Stomach (tissue), 9 donors: ENCODE measurements around the gene FGD6. TPM values are rescaled to one million over a fixed set of nuclear protein-coding genes. Genes with fewer than 3 reads are reported as not detected.
"Not testable (repeated sequence)": the region's sequence is repeated elsewhere in the genome, so short reads cannot be mapped to it uniquely, and the experiment has no call there.

Source experiments
- DNase-seq, 2 donors: peaks; one replicate each; pipeline versions ENCODE4 v3.0.0 to v3.0.0-alpha.2; 2013 to 2019
- H3K27ac ChIP-seq, 5 donors: fragments of 200-600 bp in 4 of 5; sonication (generic) in 4 of 5; one replicate each; pipeline ENCODE4 v1.5.1; 2013 to 2019; ENCODE audit warnings: mild to moderate bottlenecking in 1 of 5, moderate library complexity in 1 of 5
- H3K27me3 ChIP-seq, 3 donors: fragments of 200-600 bp; sonication (generic); one replicate each; pipeline ENCODE4 v1.5.1; 2017 to 2019; ENCODE audit warnings: mixed run types in 1 of 3
- H3K36me3 ChIP-seq, 4 donors: fragments of 200-600 bp; sonication (generic); 1 replicate in 3 of 4; 2 replicates in 1 of 4; pipeline ENCODE4 v1.5.1; 2016 to 2019
- H3K4me1 ChIP-seq, 4 donors: fragments of 200-600 bp; sonication (generic); one replicate each; pipeline ENCODE4 v1.5.1; 2016 to 2019
- H3K4me3 ChIP-seq, 4 donors: fragments of 200-600 bp; sonication (generic) in 3 of 4; one replicate each; pipeline ENCODE4 v1.5.1; 2016 to 2019; ENCODE audit warnings: mild to moderate bottlenecking in 1 of 4
- H3K9me3 ChIP-seq, 4 donors: fragments of 200-600 bp; sonication (generic); one replicate each; pipeline ENCODE4 v1.5.1; 2016 to 2019
- EP300 ChIP-seq: sonication (generic); formaldehyde crosslinking; IDR thresholded peaks from one replicate; pipeline ENCODE4 v1.6.1; 2017; ENCODE audit warnings: antibody characterized with exemption
- POLR2A ChIP-seq, 4 donors: fragments of 450-650 bp; IDR thresholded peaks; one replicate each; pipeline ENCODE4 v1.6.1; 2016; ENCODE audit warnings: antibody characterized with exemption in 4 of 4, control low read depth in 2 of 4, mild to moderate bottlenecking in 1 of 4, moderate library complexity in 1 of 4
- POLR2AphosphoS5 ChIP-seq, 3 donors: sonication (generic); formaldehyde crosslinking; IDR thresholded peaks; one replicate each; pipeline ENCODE4 v1.6.1; 2016; ENCODE audit warnings: antibody characterized with exemption in 3 of 3
- WGBS, 5 donors: extraction: QIAGEN DNeasy Blood & Tissue Kit in 3 of 5; methylation state at CpG; one replicate each; pipeline versions ENCODE4 v1.1.5 to v1.1.7; 2013 to 2018; 5-methylcytosine and 5-hydroxymethylcytosine counted together
- intact Hi-C: fragments of 100-400 bp; cut with DNase I; formaldehyde crosslinking; loops from one replicate; pipeline ENCODE4 v1.15.1; 2023; ENCODE audit warnings: low total_unique reads
- polyA plus RNA-seq, 3 donors: library from polyadenylated mRNA; stranded (reverse); fragments of 200-250 nt; gene quantifications; one replicate each; pipeline ENCODE4 v1.2.3, GENCODE V29; 2013
- total RNA-seq, 5 donors: library from RNA; depleted of rRNA; stranded (reverse); fragments of >200 nt; gene quantifications; one replicate each; pipeline versions ENCODE4 v1.1.0 to v1.2.3, GENCODE V29; 2014 to 2016
- TF ChIP-seq, protein P1 (sequence below), 7 experiments: fragments of 450-650 bp in 4 of 7; fragments of 200-600 bp in 3 of 7; sonication (generic) in 3 of 7; IDR thresholded peaks; one replicate each; pipeline ENCODE4 v1.5.1; 2016 to 2019; ENCODE audit warnings: antibody characterized with exemption in 7 of 7, control low read depth in 2 of 7, mild to moderate bottlenecking in 1 of 7
- donor health status: healthy with polysubstance abuse.
- donor health status: Bipolar disorder and iron deficiency.
- donor health status: healthy.

The FGD6 gene
- total and polyA plus RNA-seq, 8 donors = 0.92 to 16.3 (median 5.7) TPM

DNA sequence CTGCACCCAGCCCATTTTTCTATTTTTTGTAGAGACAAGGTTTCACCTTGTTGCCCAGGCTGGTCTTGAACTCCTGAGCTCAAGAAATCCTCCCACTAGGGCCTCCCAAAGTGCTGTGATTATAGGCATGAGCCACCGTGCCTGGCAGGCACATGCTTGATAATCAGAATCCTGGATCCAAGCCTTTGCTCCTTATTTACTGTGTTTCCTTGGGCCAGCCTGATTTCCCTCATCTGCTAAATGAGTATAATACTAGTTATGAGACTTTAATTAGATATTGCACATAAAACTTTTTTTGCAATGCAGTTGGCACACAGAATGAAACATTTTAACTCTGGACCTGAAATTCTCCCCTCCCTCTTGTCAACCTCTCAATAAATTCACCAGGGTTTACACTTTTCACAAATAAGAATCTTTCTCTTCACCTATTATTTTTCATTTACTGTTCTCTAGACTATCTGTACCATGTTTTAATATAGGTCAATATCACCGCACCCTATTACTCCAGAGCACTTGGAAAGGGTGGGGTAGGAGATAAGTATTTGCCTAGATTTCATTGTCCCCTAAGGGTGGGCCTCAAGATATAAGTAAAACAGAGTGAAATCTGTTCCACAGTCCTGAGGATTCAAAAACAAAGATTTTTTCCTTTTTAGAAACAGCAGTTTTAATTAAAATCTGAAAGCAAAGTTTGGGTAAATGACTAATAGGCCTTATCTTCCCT lies 74.7 kb downstream of the FGD6 start:
- no peaks in the 10 kb centered on the region for H3K36me3 ChIP-seq
- TF ChIP-seq EP300 (no peak), POLR2AphosphoS5 (IDR thresholded peaks at IDR 0.05) (no peak), POLR2A (IDR thresholded peaks at IDR 0.05) (no peak)
- TF ChIP-seq, protein P1, sequence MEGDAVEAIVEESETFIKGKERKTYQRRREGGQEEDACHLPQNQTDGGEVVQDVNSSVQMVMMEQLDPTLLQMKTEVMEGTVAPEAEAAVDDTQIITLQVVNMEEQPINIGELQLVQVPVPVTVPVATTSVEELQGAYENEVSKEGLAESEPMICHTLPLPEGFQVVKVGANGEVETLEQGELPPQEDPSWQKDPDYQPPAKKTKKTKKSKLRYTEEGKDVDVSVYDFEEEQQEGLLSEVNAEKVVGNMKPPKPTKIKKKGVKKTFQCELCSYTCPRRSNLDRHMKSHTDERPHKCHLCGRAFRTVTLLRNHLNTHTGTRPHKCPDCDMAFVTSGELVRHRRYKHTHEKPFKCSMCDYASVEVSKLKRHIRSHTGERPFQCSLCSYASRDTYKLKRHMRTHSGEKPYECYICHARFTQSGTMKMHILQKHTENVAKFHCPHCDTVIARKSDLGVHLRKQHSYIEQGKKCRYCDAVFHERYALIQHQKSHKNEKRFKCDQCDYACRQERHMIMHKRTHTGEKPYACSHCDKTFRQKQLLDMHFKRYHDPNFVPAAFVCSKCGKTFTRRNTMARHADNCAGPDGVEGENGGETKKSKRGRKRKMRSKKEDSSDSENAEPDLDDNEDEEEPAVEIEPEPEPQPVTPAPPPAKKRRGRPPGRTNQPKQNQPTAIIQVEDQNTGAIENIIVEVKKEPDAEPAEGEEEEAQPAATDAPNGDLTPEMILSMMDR (IDR thresholded peaks at IDR 0.05) = no peak
- H3K4me3 ChIP-seq = no peak overlapping the region
- intact Hi-C loops = no loop called here
- peaks cover 0 to 16% (median 7%) of the 10 kb centered on the region in 4 donors for H3K4me1 ChIP-seq
- 54 to 62% (median 61%) methylated on average over 2 of the region's 2 CpGs for WGBS, 5 donors
- no peak overlapping the region for H3K27ac ChIP-seq
- DNase-seq = no peak
- no peaks in the 10 kb centered on the region for H3K27me3 ChIP-seq
- H3K9me3 ChIP-seq = no peaks in the 10 kb centered on the region

DNA sequence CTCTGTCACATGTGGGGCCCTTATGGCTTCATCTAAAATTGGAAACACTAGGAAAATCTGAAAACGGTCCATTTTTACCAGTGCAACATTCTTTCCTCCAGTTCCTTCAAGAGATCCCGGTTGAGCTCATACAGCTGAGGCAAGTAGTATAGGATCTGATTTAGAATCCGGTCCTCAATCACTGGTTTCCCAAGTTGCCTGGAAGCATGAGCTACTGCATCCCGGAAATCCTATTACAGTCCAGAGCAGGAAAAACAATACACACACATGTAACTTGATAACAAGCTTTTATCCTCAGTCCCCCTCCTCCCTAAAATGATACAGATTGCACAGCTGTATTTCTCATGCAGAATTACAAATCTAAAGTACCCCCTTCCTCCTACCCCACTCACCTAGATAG lies 76.0 kb downstream of the FGD6 start:
- no peak for TF ChIP-seq POLR2A (IDR thresholded peaks at IDR 0.05)
- TF ChIP-seq, protein P1 (IDR thresholded peaks at IDR 0.05) = no peak
- no peak for TF ChIP-seq POLR2AphosphoS5 (IDR thresholded peaks at IDR 0.05)
- TF ChIP-seq EP300 = no peak
- H3K27me3 ChIP-seq = no peaks in the 10 kb centered on the region
- H3K4me3 ChIP-seq = no peak overlapping the region
- peaks cover 0 to 16% (median 7%) of the 10 kb centered on the region in 4 donors for H3K4me1 ChIP-seq
- H3K27ac ChIP-seq = no peak overlapping the region
- no peaks in the 10 kb centered on the region for H3K9me3 ChIP-seq
- WGBS, 5 donors = 83 to 93% (median 92%) methylated on average over 4 of the region's 4 CpGs
- DNase-seq = no peak
- peaks cover 0 to 3% (median 0%) of the 10 kb centered on the region in 4 donors for H3K36me3 ChIP-seq
- intact Hi-C loops = no loop called here

DNA sequence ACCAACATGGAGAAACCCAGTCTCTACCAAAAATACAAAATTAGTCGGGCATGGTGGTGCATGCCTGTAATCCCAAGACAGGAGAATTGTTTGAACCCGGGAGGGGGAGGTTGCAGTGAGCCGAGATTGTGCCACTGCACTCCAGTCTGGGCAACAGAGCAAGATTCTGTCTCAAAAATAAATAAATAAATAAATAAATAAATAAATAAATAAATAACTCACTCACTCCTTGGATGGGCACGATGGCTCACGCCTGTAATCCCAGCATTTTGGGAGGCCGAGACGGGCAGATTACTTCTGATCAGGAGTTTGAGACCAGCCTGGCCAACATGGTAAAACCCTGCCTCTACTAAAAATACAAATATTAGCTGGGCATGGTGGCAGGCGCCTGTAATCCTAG lies 79.2 kb downstream of the FGD6 start:
- intact Hi-C loops = loop anchor here (10.0 kb wide), 1 partner anchor 57 kb away; no protein-coding TSS in a partner anchor
- WGBS, 5 donors = 93 to 97% (median 95%) methylated on average over 8 of the region's 8 CpGs
- not testable (repeated sequence) for DNase-seq

DNA sequence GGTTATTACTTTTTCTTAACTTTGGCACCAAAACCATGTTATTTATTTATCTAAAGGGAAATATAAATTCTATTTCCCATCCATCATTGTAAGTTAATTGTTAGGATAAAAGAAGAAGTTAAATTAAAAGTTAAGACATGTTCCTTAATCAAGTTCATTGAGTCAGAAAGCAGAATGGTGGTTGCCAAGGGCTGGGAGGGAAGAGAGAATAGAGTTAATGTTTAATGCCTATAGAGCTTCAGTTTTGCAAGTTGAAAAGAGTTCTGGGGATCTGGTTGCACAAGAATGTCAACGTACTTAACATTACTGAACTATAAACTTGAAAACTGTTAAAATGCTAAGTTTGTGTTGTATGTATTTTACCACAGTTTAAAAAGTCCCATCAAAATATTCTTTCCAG lies 80.7 kb downstream of the FGD6 start:
- Histone ChIP-seq H3K9me3 (no peaks in the 10 kb centered on the region), H3K4me3 (no peak overlapping the region), H3K27ac (no peak overlapping the region), H3K4me1 (peaks cover 0 to 6% (median 0%) of the 10 kb centered on the region in 4 donors), H3K27me3 (no peaks in the 10 kb centered on the region), H3K36me3 (peaks cover 0 to 23% (median 10%) of the 10 kb centered on the region in 4 donors)
- 74 to 89% (median 78%) methylated on average over 1 of the region's 1 CpG for WGBS, 5 donors
- TF ChIP-seq POLR2A (IDR thresholded peaks at IDR 0.05) (no peak), POLR2AphosphoS5 (IDR thresholded peaks at IDR 0.05) (no peak), EP300 (no peak)
- TF ChIP-seq, protein P1 (IDR thresholded peaks at IDR 0.05) = no peak
- intact Hi-C loops = loop anchor here (10.0 kb wide), 1 partner anchor 58 kb away; no protein-coding TSS in a partner anchor
- no peak for DNase-seq

More for the DNA sequence above, 79.2 kb downstream of the FGD6 start:
- peaks cover 0 to 20% (median 10%) of the 10 kb centered on the region in 4 donors for H3K36me3 ChIP-seq
- not testable (repeated sequence) for H3K9me3 ChIP-seq, H3K4me3 ChIP-seq, H3K4me1 ChIP-seq, H3K27ac ChIP-seq, H3K27me3 ChIP-seq

DNA sequence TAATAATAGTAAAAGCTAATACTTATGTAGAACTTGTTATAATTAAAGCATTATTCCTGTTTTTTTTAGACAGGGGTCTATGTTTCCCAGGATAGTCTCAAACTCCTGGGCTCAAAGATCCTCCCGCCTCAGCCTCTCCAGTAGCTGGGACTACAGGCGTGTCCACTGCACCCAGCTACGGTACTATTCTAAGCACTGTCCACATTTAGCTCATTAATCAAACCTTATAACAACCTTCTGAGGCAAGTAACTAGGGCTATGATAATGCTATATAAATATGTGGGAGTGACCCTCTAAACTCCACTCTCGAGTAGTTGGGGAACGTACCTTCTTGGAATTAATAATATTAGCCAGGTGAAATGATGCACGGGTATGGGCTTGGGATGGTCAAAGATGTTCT lies 83.2 kb downstream of the FGD6 start:
- Histone ChIP-seq H3K27ac (no peak overlapping the region), H3K36me3 (peaks cover 0 to 23% (median 10%) of the 10 kb centered on the region in 4 donors), H3K4me3 (no peak overlapping the region), H3K27me3 (no peaks in the 10 kb centered on the region), H3K4me1 (peaks cover 0 to 6% (median 0%) of the 10 kb centered on the region in 4 donors), H3K9me3 (no peaks in the 10 kb centered on the region)
- WGBS, 5 donors = 89 to 97% (median 94%) methylated on average over 6 of the region's 6 CpGs
- intact Hi-C loops = loop anchor here (10.0 kb wide), 1 partner anchor 61 kb away; no protein-coding TSS in a partner anchor
- DNase-seq = no peak
- TF ChIP-seq EP300 = no peak
